ENCODE measurements around the gene NDUFB7. TPM values are rescaled to one million over a fixed set of nuclear protein-coding genes. Genes with fewer than 3 reads are reported as not detected.

Gene NDUFB7
- total RNA-seq, 1 experiment from 2014 or later, result 343 TPM

DNA sequence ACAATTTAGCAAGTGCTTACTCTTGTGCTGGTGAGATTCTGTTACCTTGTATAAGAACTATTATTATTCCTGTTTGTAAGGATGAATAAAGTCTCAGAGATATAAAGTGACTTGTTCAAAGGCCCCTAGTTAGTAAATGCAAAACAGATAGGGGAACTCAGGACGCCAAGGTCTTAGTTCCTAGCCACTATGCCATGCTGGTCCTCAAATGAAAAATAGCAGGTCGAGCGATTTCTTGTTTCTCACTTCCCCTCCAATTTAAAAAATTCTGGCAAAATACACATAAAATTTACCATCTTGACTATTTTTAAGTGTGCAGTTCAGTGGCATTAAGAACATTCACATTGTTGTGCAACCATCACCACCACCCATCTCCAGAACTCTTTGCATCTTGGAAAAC lies 41.4 kb downstream of the NDUFB7 start:
- no peak for DNase-seq
- no peak overlapping the region; the same call in 1 of the 2 replicates for H3K4me3 ChIP-seq (ENCODE audit: insufficient read depth, low read depth, low read length)
- peaks cover 2% of the 10 kb centered on the region; the same call in 1 of the 2 replicates for H3K36me3 ChIP-seq (replicated peaks; ENCODE audit: control insufficient read depth, insufficient read depth, low read length)
- H3K27me3 ChIP-seq (ENCODE audit: control insufficient read depth, insufficient read depth, low read length), result no peaks in the 10 kb centered on the region

GRCh38 chr19:14530005-14530348 lies 41.9 kb downstream of the NDUFB7 start:
- no peak for DNase-seq
- Histone ChIP-seq H3K36me3 (replicated peaks; ENCODE audit: control insufficient read depth, insufficient read depth, low read length) (peaks cover 2% of the 10 kb centered on the region; the same call in 1 of the 2 replicates), H3K4me3 (ENCODE audit: insufficient read depth, low read depth, low read length) (peak overlapping the region; percentile 90), H3K27me3 (ENCODE audit: control insufficient read depth, insufficient read depth, low read length) (no peaks in the 10 kb centered on the region)

DNA sequence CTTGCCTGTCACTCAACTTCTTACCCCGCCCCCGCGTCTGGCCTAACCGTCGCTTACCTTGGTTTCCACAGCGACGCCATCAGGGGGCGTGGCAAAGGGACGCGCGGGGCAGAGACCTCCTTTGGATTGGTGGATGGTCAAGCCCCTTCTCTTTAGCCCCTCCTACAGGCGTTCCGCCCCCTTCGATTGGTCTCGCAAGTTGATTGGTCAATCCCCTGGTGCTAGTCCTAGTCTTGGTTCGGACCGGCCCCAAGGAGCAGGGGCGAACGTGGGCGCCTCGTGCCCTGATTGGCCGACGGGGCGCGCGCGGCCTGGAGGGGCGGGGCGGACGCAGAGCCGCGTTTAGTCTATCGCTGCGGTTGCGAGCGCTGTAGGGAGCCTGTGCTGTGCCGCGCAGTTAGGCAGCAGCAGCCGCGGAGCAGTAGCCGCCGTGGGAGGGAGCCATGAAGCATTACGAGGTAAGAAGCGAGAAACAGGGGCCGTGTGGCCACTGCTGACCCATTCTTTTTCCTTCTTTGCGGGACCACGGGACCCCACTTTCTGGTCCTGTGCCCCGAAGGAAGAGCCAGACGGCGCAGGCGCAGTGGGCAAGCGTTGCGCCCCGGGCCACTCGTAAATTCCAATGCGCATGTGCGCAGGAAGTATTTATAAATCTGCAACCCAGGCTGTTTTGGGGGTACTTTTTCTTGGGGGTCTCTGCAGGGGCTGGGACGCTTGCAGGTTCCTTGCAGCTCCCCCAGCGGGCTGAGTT lies 42.4 kb downstream of the NDUFB7 start, which contains the start of gene TECR:
Gene TECR, plus strand, starts transcription at position 341 of the 751 bp plus-strand sequence. Its CDS starts 103 bp downstream, at position 444.
- Histone ChIP-seq H3K27me3 (ENCODE audit: control insufficient read depth, insufficient read depth, low read length) (no peaks in the 10 kb centered on the region), H3K36me3 (replicated peaks; ENCODE audit: control insufficient read depth, insufficient read depth, low read length) (no peaks in the 10 kb centered on the region), H3K4me3 (ENCODE audit: insufficient read depth, low read depth, low read length) (peak within 1 kb of the TSS; percentile 90)
- DNase-seq, result peak; percentile 98

- DNase-seq, result no peak
- H3K4me3 ChIP-seq (ENCODE audit: insufficient read depth, low read depth, low read length), result peak overlapping the region; percentile 52
- H3K27me3 ChIP-seq (ENCODE audit: control insufficient read depth, insufficient read depth, low read length), result no peaks in the 10 kb centered on the region
- H3K36me3 ChIP-seq (replicated peaks; ENCODE audit: control insufficient read depth, insufficient read depth, low read length), result no peaks in the 10 kb centered on the region
Measured at GRCh38 chr19:14528419-14529253, 43.2 kb downstream of the NDUFB7 start.

DNA sequence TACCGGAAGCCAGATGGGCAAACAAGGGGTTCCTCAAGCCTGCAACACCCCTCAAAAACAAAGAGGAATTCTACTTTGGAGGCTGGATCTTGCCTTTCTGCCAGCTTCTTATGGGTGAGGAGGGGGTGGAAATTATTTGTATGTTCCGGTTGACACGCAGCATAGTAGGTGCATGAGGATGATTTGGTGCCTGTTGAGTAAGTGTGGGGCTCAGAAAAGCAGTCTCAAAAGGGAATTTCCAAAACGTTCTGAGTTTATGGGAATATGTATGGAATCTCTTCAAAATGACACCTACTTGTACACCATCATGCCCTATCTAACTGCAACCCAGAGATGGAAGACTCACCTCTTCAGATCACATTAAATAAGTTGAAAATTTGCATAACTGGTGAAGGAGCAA lies 45.4 kb downstream of the NDUFB7 start:
- H3K36me3 ChIP-seq (replicated peaks; ENCODE audit: control insufficient read depth, insufficient read depth, low read length), result no peaks in the 10 kb centered on the region
- no peak overlapping the region for H3K4me3 ChIP-seq (ENCODE audit: insufficient read depth, low read depth, low read length)
- no peak for DNase-seq
- no peaks in the 10 kb centered on the region for H3K27me3 ChIP-seq (ENCODE audit: control insufficient read depth, insufficient read depth, low read length)

DNA sequence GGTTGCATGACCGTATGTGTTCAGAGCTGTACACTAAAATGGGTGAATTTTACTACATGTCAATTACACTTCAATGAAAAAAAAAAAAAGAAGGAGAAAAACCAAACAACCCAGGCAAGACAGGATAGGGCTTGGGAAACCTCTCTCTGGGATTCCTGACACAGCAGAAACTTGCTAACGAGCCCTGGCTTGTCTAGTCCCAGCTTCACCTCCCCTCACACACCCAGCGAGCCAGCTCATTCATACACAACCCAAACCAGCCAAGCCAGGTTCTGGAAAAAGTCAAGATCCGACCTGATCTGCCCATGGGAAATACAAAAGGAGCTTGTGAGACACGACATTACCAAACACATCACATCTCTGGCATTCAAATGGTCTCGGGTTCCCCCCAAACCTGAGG lies 46.1 kb downstream of the NDUFB7 start:
- Histone ChIP-seq H3K36me3 (replicated peaks; ENCODE audit: control insufficient read depth, insufficient read depth, low read length) (no peaks in the 10 kb centered on the region), H3K4me3 (ENCODE audit: insufficient read depth, low read depth, low read length) (no peak overlapping the region), H3K27me3 (ENCODE audit: control insufficient read depth, insufficient read depth, low read length) (no peaks in the 10 kb centered on the region)
- DNase-seq, result no peak

- Histone ChIP-seq H3K36me3 (replicated peaks; ENCODE audit: control insufficient read depth, insufficient read depth, low read length) (peaks cover 9% of the 10 kb centered on the region), H3K4me3 (ENCODE audit: insufficient read depth, low read depth, low read length) (no peak overlapping the region), H3K27me3 (ENCODE audit: control insufficient read depth, insufficient read depth, low read length) (no peaks in the 10 kb centered on the region)
- DNase-seq, result no peak
Measured at GRCh38 chr19:14520543-14520942, 51.3 kb downstream of the NDUFB7 start.

DNA sequence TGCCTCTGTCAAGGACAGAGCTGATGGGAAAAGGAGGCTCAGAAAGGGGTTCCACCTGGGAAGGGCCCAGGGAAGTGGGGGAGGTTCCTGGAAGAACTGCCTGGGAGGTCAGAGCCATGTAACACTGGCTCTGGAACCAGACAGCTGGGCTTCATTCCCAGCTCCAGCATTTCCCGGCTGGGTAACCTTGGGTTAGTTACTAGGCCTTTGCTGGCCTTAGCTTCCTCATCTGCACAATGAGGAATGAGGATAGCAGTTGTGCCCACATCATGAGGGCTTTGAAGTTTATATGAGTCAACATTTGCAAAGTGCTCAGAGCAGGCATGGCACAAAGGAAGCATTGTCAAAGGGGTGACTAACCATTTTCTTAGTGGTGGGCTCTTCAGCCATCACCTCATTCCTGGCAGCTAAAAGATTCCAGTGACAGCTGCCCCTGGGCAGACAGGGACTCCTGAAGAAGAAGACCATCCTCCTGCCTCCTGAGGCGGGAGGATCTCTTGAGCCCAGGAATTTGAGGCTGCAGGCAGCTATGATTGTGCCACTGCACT lies 51.9 kb downstream of the NDUFB7 start:
- peaks cover 15% of the 10 kb centered on the region for H3K36me3 ChIP-seq (replicated peaks; ENCODE audit: control insufficient read depth, insufficient read depth, low read length)
- no peaks in the 10 kb centered on the region for H3K27me3 ChIP-seq (ENCODE audit: control insufficient read depth, insufficient read depth, low read length)
- H3K4me3 ChIP-seq (ENCODE audit: insufficient read depth, low read depth, low read length), result no peak overlapping the region
- DNase-seq, result no peak

GRCh38 chr19:14519245-14519859 lies 52.5 kb downstream of the NDUFB7 start:
- Histone ChIP-seq H3K27me3 (ENCODE audit: control insufficient read depth, insufficient read depth, low read length) (no peaks in the 10 kb centered on the region), H3K36me3 (replicated peaks; ENCODE audit: control insufficient read depth, insufficient read depth, low read length) (peaks cover 20% of the 10 kb centered on the region), H3K4me3 (ENCODE audit: insufficient read depth, low read depth, low read length) (no peak overlapping the region)
- DNase-seq, result no peak

- Histone ChIP-seq H3K4me3 (ENCODE audit: insufficient read depth, low read depth, low read length) (peak within 1 kb of the TSS; percentile 98), H3K27me3 (ENCODE audit: control insufficient read depth, insufficient read depth, low read length) (no peaks in the 10 kb centered on the region), H3K36me3 (replicated peaks; ENCODE audit: control insufficient read depth, insufficient read depth, low read length) (peaks cover 20% of the 10 kb centered on the region)
- DNase-seq, result peak; percentile 94
Measured at GRCh38 chr19:14517840-14518505, 53.9 kb downstream of the NDUFB7 start, which contains the start of gene DNAJB1. Gene DNAJB1 (minus strand): TSS chr19:14518397. CDS start chr19:14518349, 48 bp downstream.

DNA sequence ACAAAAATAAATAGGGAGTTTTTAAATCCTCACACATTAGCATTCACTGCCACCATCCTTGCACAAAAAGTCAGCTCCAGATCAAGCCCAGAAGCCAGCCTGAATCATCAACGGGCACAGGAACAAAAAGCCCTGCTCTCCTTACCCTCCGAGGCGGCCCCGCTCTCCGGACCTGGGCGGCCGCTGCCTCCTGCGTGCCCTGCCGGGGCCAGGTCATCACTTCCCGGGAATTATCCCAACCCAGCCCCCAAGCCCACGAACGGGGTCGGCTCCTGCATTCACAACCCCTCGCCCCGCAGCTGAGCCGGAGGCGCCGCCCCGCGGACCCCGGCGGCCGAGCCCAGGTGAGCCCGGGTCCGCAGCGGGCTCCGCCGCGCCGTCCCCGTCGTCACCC lies 54.4 kb downstream of the NDUFB7 start:
- peak overlapping the region; percentile 98 for H3K4me3 ChIP-seq (ENCODE audit: insufficient read depth, low read depth, low read length)
- no peak for DNase-seq
- peaks cover 20% of the 10 kb centered on the region for H3K36me3 ChIP-seq (replicated peaks; ENCODE audit: control insufficient read depth, insufficient read depth, low read length)

DNA sequence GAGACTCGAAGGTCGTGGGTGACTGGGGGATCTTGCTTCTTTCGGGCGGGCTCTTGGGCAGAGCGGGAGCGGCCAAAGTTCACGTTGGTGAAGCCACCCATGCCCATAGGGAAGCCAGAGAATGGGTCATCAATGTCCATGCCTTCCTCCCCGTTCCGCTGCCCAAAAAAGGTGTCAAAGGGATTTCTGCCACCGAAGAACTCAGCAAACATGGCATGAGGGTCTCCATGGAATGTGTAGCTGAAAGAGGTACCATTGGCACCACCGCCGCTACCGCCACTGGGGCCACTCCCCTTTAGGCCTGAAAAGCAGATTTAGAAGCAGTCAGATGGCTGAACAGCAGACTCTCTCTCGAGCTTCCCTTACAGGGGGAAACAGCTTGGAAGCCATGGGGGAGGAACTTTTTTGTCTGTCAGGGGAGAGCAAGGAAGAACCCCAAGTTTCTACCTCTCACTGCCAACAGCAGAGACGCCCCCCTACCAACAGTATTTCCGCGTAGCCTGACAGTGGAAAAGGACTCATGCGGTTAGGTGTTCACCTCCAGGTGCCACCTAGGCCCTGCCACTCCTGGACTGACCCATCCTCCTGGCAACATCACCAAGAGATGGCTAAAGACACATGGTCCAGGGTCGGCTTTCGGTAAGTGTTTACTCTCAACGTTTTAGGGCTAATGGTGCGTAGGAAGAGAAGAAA lies 55.0 kb downstream of the NDUFB7 start:
- peak overlapping the region; percentile 98 for H3K4me3 ChIP-seq (ENCODE audit: insufficient read depth, low read depth, low read length)
- DNase-seq, result no peak
- H3K27me3 ChIP-seq (ENCODE audit: control insufficient read depth, insufficient read depth, low read length), result no peaks in the 10 kb centered on the region
- peaks cover 20% of the 10 kb centered on the region for H3K36me3 ChIP-seq (replicated peaks; ENCODE audit: control insufficient read depth, insufficient read depth, low read length)

More for the DNA sequence above, 54.4 kb downstream of the NDUFB7 start:
- H3K27me3 ChIP-seq (ENCODE audit: control insufficient read depth, insufficient read depth, low read length), result no peaks in the 10 kb centered on the region
